ENCODE results near the gene SYTL2.
A peak's percentile ranks its signal among the peaks of the same experiment; 100 is the strongest.

The SYTL2 gene

DNA sequence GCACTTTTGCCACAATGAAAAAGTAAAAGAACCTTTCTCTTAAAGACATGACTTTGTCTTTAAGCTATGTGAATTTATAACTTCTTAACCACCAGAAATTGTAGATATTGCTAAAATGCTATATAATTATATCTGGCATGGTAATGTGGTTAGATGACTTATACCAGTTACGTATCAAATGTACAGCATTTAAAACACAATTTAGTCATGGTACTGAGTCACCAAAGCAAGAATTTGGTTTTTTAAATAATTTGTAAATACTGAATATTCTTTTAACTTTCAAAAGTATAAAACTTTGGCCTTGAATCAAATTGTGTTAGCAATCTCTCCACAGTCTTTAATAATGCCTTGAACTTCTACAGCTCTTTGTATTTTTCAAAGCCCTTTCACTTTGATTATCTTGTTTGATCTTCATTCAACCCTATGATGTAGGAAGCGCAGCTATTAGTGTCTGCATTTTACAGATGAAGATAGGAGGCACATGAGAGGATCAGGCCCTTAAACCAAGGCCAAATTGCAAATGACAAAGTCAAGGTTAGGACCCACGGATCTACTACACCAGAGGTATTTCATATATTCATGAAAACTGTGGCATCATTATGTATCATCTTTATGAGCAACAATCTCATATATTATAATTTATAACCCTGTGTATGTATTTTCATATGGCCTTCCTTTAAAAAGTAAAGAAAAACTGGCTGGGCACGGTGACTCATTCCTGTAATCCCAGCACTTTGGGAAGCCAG lies 4.4 kb upstream of the SYTL2 start:
- no peak overlapping the region for H3K4me3 Mint-ChIP-seq
- TF ChIP-seq, protein P1, sequence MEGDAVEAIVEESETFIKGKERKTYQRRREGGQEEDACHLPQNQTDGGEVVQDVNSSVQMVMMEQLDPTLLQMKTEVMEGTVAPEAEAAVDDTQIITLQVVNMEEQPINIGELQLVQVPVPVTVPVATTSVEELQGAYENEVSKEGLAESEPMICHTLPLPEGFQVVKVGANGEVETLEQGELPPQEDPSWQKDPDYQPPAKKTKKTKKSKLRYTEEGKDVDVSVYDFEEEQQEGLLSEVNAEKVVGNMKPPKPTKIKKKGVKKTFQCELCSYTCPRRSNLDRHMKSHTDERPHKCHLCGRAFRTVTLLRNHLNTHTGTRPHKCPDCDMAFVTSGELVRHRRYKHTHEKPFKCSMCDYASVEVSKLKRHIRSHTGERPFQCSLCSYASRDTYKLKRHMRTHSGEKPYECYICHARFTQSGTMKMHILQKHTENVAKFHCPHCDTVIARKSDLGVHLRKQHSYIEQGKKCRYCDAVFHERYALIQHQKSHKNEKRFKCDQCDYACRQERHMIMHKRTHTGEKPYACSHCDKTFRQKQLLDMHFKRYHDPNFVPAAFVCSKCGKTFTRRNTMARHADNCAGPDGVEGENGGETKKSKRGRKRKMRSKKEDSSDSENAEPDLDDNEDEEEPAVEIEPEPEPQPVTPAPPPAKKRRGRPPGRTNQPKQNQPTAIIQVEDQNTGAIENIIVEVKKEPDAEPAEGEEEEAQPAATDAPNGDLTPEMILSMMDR (IDR thresholded peaks at IDR 0.05; ENCODE audit: unreplicated experiment in 3 of 3) = no peak
- H3K36me3 Mint-ChIP-seq (ENCODE audit: low read depth) = no peaks in the 10 kb centered on the region
- peaks cover 25% of the 10 kb centered on the region for H3K27me3 Mint-ChIP-seq (ENCODE audit: low read depth)
- H3K27ac Mint-ChIP-seq = no peak overlapping the region
- H3K4me1 Mint-ChIP-seq = peaks cover 1% of the 10 kb centered on the region
- no peaks in the 10 kb centered on the region for H3K9me3 Mint-ChIP-seq

DNA sequence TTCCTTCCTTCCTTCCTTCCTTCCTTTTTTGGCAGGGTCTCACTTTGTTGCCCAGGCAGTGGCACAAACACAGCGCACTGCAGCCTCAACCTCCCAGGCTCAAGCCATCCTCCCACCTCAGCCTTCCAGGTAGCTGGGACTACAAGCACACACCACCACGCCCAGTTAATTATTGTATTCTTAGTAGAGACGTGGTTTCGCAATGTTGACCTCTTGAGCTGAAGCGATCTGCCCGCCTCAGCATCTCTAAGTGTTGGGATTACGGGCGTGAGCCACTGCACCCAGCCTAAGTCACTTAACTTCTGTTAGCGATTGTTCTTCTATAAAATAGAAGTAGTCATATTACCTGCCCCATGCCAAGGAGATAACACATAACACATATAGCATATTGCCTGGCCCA lies 2.8 kb upstream of the SYTL2 start:
- Mint-ChIP-seq H3K4me1 (peaks cover 17% of the 10 kb centered on the region), H3K36me3 (ENCODE audit: low read depth) (no peaks in the 10 kb centered on the region), H3K27ac (no peak overlapping the region), H3K27me3 (ENCODE audit: low read depth) (peaks cover 34% of the 10 kb centered on the region), H3K9me3 (no peaks in the 10 kb centered on the region), H3K4me3 (peak overlapping the region in 2 of 3 experiments; percentile 26 to 30)
- TF ChIP-seq, protein P1 (IDR thresholded peaks at IDR 0.05; ENCODE audit: unreplicated experiment in 3 of 3) = no peak

DNA sequence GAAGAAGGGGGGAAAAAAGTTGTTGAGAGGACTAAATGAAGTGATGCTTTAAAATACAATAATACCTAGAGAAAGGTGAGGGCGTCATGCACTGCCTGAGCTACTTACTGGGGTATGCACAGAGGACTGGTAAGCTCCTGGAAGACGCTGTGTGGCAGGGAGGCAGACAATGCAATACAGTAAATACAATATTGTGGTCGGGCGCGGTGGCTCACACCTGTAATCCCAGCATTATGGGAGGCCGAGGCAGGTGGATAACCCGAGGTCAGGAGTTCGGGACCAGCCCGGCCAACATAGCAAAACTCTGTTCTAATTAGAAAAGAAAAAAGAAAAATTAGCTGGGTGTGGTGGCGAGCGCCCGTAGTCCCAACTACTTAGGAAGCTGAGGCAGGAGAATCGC lies 683 bp upstream of the SYTL2 start:
- no peaks in the 10 kb centered on the region for H3K9me3 Mint-ChIP-seq
- H3K4me1 Mint-ChIP-seq = peaks cover 17% of the 10 kb centered on the region
- H3K27me3 Mint-ChIP-seq (ENCODE audit: low read depth) = peaks cover 34% of the 10 kb centered on the region
- TF ChIP-seq, protein P1 (IDR thresholded peaks at IDR 0.05; ENCODE audit: unreplicated experiment in 3 of 3) = no peak
- H3K36me3 Mint-ChIP-seq (ENCODE audit: low read depth) = no peaks in the 10 kb centered on the region
- peak overlapping the region; percentile 82 to 88 (median 85) for H3K4me3 Mint-ChIP-seq
- H3K27ac Mint-ChIP-seq = peak overlapping the region in 1 of 3 experiments; percentile 30

DNA sequence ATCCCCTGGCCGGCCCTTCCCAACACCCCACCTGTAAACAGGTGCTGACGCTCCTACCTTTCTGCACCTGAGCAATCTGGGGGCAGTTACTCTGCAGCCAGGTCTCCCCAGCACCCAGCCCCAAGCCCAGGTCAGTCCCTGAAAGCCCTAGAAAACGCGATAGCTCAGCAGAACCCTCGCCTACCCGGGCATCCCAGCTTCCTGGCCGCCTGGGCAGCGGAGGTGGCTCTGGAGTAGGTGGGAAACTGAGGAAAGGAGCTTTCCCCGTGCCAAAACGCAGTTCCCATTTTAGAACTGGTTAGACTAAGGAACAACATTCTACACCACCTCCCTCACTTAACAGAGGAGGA lies 445 bp downstream of the SYTL2 start:
- Mint-ChIP-seq H3K4me1 (peaks cover 17% of the 10 kb centered on the region), H3K27me3 (ENCODE audit: low read depth) (peaks cover 34% of the 10 kb centered on the region), H3K4me3 (peak overlapping the region; percentile 82 to 88 (median 87)), H3K27ac (peak overlapping the region in 1 of 3 experiments; percentile 32), H3K36me3 (ENCODE audit: low read depth) (no peaks in the 10 kb centered on the region), H3K9me3 (no peaks in the 10 kb centered on the region)
- TF ChIP-seq, protein P1 (IDR thresholded peaks at IDR 0.05; ENCODE audit: unreplicated experiment in 3 of 3) = no peak

DNA sequence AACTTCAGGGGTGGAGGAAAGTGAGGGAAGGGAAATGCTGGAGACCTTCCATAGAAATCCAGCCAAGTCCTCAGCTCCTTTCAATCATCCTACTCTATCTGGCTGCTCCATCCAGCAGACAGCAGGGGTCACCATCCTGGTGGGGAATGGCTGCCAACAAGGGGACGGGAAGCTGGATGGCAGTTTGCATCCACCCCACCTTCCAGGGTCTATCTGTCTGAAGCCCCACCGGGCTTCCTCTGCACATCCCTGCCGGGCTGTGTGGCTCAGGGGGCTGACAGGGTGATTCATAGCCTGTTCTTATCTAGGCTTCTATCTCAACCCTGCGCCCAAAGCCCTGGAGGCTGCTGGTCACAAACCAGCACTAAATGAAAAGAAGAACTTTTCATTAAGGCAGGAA lies 1.1 kb downstream of the SYTL2 start:
- Mint-ChIP-seq H3K9me3 (no peaks in the 10 kb centered on the region), H3K4me1 (peaks cover 17% of the 10 kb centered on the region), H3K36me3 (ENCODE audit: low read depth) (no peaks in the 10 kb centered on the region), H3K4me3 (peak overlapping the region; percentile 82 to 88 (median 87)), H3K27me3 (ENCODE audit: low read depth) (peaks cover 34% of the 10 kb centered on the region), H3K27ac (peak overlapping the region in 1 of 3 experiments; percentile 32)
- TF ChIP-seq, protein P1 (IDR thresholded peaks at IDR 0.05; ENCODE audit: unreplicated experiment in 3 of 3) = no peak

DNA sequence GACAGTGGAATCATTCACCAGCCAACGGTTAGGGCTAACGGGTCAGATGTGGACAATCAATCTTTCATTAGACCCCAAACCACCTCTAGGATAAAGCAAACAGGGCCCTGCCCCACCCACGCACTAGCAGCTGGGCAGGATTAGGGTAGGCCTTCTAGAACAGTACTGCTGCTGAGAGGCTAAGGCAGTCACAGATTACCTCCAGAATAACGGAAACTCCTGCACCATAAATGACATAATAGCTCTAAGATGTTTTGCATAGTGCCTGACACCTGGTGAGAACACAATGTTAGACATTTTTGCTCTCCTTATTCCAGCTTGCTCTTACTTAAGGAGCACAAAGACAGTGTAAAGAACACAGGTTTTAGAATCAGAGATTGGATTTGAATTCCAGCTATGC lies 1.8 kb downstream of the SYTL2 start:
- no peaks in the 10 kb centered on the region for H3K9me3 Mint-ChIP-seq
- H3K27me3 Mint-ChIP-seq (ENCODE audit: low read depth) = peaks cover 34% of the 10 kb centered on the region
- H3K27ac Mint-ChIP-seq = no peak overlapping the region
- H3K4me3 Mint-ChIP-seq = peak overlapping the region in 2 of 3 experiments; percentile 26 to 88
- TF ChIP-seq, protein P1 (IDR thresholded peaks at IDR 0.05; ENCODE audit: unreplicated experiment in 3 of 3) = no peak
- no peaks in the 10 kb centered on the region for H3K36me3 Mint-ChIP-seq (ENCODE audit: low read depth)
- peaks cover 17% of the 10 kb centered on the region for H3K4me1 Mint-ChIP-seq

Measured in nephron (organoid).